GM18868 (cell line): ENCODE measurements around the gene MVK.

Experiments
- ATAC-seq: cut with Tn5 transposase; IDR thresholded peaks from one replicate; pipeline ENCODE4 v1.9.1; 2021; ENCODE audit warnings: mild to moderate bottlenecking, moderate library complexity; ENCODE audit not compliant: unreplicated experiment

The MVK gene

GRCh38 chr12:109573029-109573913 lies at the start of gene MVK, which contains the start of gene MMAB:
TSS of gene MVK (plus strand) at chr12:109573794. CDS start at chr12:109574823, 1,029 bp downstream.
TSS of gene MMAB (minus strand) at chr12:109573504. CDS start at chr12:109573480, 24 bp downstream.
- peak; percentile 94 for ATAC-seq

GRCh38 chr12:109524466-109525278 lies 48.9 kb upstream of the MVK start:
- no peak for ATAC-seq

GRCh38 chr12:109525279-109525585 lies 48.4 kb upstream of the MVK start:
- ATAC-seq, result no peak

- ATAC-seq, result no peak
These were observed 46.0 kb upstream of the MVK start for GRCh38 chr12:109527489-109528123.

- ATAC-seq, result no peak
These were observed 43.6 kb upstream of the MVK start for GRCh38 chr12:109529691-109530640.

- no peak for ATAC-seq
These were observed 42.2 kb upstream of the MVK start for GRCh38 chr12:109531411-109531810.

- no peak for ATAC-seq
These were observed 40.7 kb upstream of the MVK start for GRCh38 chr12:109532721-109533486.

GRCh38 chr12:109533487-109533740 lies 40.2 kb upstream of the MVK start:
- no peak for ATAC-seq

- no peak for ATAC-seq
These were observed 39.1 kb upstream of the MVK start for GRCh38 chr12:109534456-109534855.

- ATAC-seq, result no peak
These were observed 38.2 kb upstream of the MVK start for GRCh38 chr12:109535231-109535862.

GRCh38 chr12:109535863-109536250 lies 37.7 kb upstream of the MVK start:
- ATAC-seq, result no peak

- no peak for ATAC-seq
These were observed 36.5 kb upstream of the MVK start for GRCh38 chr12:109537136-109537535.

- ATAC-seq, result no peak
These were observed 35.3 kb upstream of the MVK start for GRCh38 chr12:109538191-109538863.

- ATAC-seq, result no peak
These were observed 34.1 kb upstream of the MVK start for GRCh38 chr12:109539508-109539907.

GRCh38 chr12:109540526-109541412 lies 32.8 kb upstream of the MVK start:
- no peak for ATAC-seq

GRCh38 chr12:109541413-109541726 lies 32.2 kb upstream of the MVK start:
- ATAC-seq, result no peak

- ATAC-seq, result no peak
These were observed 31.6 kb upstream of the MVK start for GRCh38 chr12:109542014-109542413.

GRCh38 chr12:109542876-109543275 lies 30.7 kb upstream of the MVK start:
- no peak for ATAC-seq
